Adipocyte (in vitro differentiated cells): ENCODE results near the gene EFNA2.

Experiments
- DNase-seq: peaks from one replicate; pipeline ENCODE4 v3.0.0-alpha.2; 2015; ENCODE audit warnings: low read depth
- H3K27me3 ChIP-seq: replicated peaks from 2 replicates; pipeline ENCODE4 v1.7.0; 2013; ENCODE audit warnings: mild to moderate bottlenecking, low read length, moderate library complexity; ENCODE audit not compliant: control insufficient read depth, insufficient read depth
- H3K36me3 ChIP-seq: 2 replicates; pipeline ENCODE4 v1.7.0; 2013; ENCODE audit warnings: low read length, mild to moderate bottlenecking, moderate library complexity; ENCODE audit not compliant: control insufficient read depth, insufficient read depth, severe bottlenecking
- H3K4me1 ChIP-seq: 2 replicates; pipeline ENCODE4 v1.7.0; 2013; ENCODE audit warnings: mild to moderate bottlenecking, low read length, moderate library complexity; ENCODE audit not compliant: control insufficient read depth, insufficient read depth
- H3K4me3 ChIP-seq: 2 replicates; pipeline ENCODE4 v1.7.0; 2013; ENCODE audit warnings: mild to moderate bottlenecking, low read length, moderate library complexity
- H3K9ac ChIP-seq: 2 replicates; pipeline ENCODE4 v1.7.0; 2013; ENCODE audit warnings: mild to moderate bottlenecking, low read length, moderate library complexity
- H3K9me3 ChIP-seq: 2 replicates; pipeline ENCODE4 v1.7.0; 2013; ENCODE audit warnings: mild to moderate bottlenecking, low read length, moderate library complexity; ENCODE audit not compliant: control insufficient read depth

EFNA2 gene

DNA sequence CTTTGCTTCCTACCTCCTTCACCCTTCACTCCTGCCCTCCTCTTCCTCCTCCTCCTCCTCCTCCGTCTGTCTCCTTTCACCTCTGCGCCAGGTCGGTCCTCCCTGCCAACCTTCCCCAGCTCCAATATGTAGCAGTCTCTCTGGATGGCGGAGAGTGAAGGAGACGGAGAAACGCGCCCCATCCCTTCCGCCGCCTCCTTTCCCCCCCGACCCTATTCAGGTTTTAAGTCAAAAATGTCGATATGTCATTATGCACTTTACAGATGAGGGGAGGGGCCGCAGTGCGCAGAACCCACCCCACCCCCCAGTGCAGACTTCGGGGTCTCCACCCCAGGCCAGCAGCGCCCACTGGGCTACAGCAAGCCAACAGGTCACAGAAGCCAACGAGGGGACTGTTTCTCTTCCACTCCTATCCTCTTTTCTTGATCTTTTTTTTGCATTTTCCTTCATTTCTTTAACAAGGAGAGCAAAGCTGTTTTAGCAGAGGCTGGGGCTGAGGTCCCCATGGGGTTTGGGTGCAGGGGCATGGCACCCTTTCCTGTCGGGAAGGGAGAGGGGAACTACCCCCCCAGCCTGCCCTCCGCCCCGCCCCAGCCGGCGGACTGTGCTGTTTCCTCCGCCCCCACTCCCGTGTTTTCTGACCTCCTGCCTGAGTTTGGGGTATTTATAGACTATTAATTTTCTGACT, 28.1 kb upstream of the EFNA2 start:
- peaks cover 71% of the 10 kb centered on the region for H3K4me1 ChIP-seq
- peaks cover 48% of the 10 kb centered on the region for H3K36me3 ChIP-seq
- no peaks in the 10 kb centered on the region for H3K9me3 ChIP-seq
- H3K4me3 ChIP-seq, result no peak overlapping the region
- DNase-seq, result no peak
- H3K27me3 ChIP-seq, result no peaks in the 10 kb centered on the region
- peak overlapping the region; percentile 55 for H3K9ac ChIP-seq

DNA sequence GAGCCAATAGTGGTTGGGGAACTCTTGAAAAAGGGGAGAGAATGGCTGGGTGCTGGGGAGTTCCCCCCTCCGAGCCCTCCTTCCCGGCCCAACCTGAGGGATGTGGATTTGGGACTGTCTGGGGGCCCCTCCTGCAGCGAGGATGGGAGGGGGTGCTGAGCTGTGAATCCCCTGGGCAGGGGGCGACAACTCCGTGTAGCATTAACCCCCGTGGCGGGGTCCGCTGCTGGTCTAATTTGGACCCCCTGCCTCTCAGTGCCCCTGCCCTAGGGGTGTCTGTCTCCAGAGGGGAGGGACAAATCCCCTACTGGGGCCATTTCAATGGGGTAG, 27.5 kb upstream of the EFNA2 start:
- DNase-seq, result no peak
- Histone ChIP-seq H3K9me3 (no peaks in the 10 kb centered on the region), H3K4me3 (no peak overlapping the region), H3K36me3 (peaks cover 48% of the 10 kb centered on the region), H3K4me1 (peaks cover 73% of the 10 kb centered on the region), H3K9ac (peak overlapping the region; percentile 55), H3K27me3 (no peaks in the 10 kb centered on the region)

GRCh38 chr19:1258707-1259205, 26.9 kb upstream of the EFNA2 start:
- H3K36me3 ChIP-seq, result peaks cover 48% of the 10 kb centered on the region
- peaks cover 68% of the 10 kb centered on the region for H3K4me1 ChIP-seq
- DNase-seq, result no peak
- no peaks in the 10 kb centered on the region for H3K27me3 ChIP-seq
- H3K4me3 ChIP-seq, result peak overlapping the region; percentile 15
- H3K9ac ChIP-seq, result peak overlapping the region; percentile 55
- no peaks in the 10 kb centered on the region for H3K9me3 ChIP-seq

GRCh38 chr19:1259206-1259875, 26.3 kb upstream of the EFNA2 start:
- no peaks in the 10 kb centered on the region for H3K9me3 ChIP-seq
- H3K4me1 ChIP-seq, result peaks cover 62% of the 10 kb centered on the region
- H3K27me3 ChIP-seq, result no peaks in the 10 kb centered on the region
- H3K4me3 ChIP-seq, result peak overlapping the region; percentile 15
- peak; percentile 52 for DNase-seq
- peak overlapping the region; percentile 55 for H3K9ac ChIP-seq
- peaks cover 42% of the 10 kb centered on the region for H3K36me3 ChIP-seq

DNA sequence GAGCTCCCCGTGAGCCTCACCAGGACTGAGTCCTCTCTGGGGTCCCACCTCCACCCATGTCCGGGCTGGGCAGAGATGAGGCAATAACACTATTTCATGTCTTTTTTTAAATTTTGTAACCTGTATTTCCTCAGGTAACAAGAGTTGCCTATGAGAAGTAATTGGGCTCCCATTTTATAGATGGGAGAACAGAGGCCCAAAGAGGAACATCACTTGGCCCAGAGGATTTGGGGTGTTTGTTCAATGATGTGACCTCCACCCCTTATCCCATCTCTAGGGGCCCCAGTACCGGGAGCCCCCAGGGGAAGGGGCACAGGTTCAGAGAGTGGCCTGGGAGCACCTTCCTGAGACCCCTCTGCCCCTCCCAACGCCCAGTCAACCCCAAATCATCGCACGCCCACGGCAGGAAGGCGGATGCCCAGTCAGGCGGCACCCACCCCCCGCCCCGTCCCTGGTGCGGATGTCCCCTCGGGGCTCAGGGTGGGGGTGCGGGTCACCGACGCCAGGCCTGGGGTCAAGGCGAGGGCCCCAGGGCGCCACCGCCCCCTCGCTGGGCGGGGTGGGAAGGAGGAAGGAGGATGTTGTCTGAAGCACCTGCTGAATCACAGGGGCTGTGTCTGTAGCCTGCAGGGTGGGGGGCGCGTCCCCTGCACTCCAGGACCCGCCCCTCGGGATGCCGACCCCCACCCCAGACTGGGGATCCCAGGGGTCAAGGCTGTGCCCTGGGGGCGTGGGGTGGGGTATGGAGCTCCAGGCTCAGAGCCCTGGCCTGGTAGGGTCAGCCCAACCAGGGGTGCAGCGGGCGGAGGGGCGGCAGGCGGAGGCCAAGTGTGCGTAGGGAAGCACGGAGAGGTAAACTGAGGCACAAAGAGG, 25.6 kb upstream of the EFNA2 start:
- Histone ChIP-seq H3K9ac (peak overlapping the region; percentile 55), H3K4me3 (no peak overlapping the region), H3K4me1 (peaks cover 58% of the 10 kb centered on the region), H3K9me3 (no peaks in the 10 kb centered on the region), H3K27me3 (no peaks in the 10 kb centered on the region), H3K36me3 (peaks cover 34% of the 10 kb centered on the region)
- DNase-seq, result no peak

DNA sequence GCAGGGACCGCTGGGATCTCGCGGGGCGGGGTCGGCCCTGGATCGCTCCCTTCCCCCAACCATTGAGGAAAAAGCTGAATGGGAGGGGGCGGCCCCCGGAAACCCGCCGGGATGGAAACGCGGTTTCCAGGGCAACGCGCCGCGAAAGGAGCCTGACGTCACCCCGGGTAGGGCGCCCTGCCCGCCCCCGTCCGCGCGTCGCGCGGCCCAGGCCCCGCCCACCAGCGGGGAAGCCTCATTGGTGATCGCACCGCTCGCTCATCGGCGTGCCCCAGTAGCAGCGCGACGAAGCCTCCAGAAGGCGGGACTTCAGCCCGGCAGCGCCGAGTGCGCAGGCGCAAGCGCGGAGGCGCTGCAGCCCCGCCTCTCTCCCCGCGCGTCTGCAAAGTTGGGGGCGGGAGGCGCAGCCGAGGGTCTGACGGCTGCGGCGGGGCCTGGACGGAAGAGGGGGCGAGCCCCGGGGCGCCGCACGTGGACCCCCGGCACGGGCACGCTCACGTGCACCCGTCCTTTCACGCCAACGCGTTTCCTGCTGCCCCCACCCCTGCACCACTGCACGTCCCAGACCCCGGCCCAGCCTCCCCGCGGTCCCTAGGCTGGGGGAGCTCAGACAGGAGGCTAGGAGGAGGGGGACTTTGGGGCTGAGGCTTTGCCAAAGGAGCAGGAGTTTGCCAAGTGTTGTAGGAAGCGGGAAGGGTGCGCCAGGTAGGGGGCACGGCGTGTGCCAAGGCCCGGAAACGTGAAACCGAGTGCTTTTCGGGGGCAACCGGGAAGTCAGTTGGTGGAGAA, 24.7 kb upstream of the EFNA2 start:
- no peaks in the 10 kb centered on the region for H3K9me3 ChIP-seq
- H3K4me3 ChIP-seq, result peak overlapping the region; percentile 83
- H3K36me3 ChIP-seq, result peaks cover 26% of the 10 kb centered on the region
- no peaks in the 10 kb centered on the region for H3K27me3 ChIP-seq
- peak; percentile 99 for DNase-seq
- H3K4me1 ChIP-seq, result peaks cover 56% of the 10 kb centered on the region
- peak overlapping the region; percentile 90 for H3K9ac ChIP-seq

DNA sequence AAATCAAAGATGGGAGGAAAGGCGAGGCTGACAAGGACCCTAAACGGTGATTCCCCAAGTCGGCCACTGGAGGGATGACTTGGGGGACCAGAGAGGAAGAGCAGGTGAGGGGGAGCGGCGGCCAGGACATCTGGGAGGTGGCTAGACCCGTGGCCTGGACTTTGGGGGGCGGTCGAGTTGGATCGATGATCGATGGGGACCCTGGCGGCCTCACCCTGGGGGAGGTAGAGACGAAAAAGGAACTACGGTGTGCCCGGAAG, 24.2 kb upstream of the EFNA2 start:
- Histone ChIP-seq H3K9me3 (no peaks in the 10 kb centered on the region), H3K4me1 (peaks cover 59% of the 10 kb centered on the region)
- peak; percentile 39 for DNase-seq

DNA sequence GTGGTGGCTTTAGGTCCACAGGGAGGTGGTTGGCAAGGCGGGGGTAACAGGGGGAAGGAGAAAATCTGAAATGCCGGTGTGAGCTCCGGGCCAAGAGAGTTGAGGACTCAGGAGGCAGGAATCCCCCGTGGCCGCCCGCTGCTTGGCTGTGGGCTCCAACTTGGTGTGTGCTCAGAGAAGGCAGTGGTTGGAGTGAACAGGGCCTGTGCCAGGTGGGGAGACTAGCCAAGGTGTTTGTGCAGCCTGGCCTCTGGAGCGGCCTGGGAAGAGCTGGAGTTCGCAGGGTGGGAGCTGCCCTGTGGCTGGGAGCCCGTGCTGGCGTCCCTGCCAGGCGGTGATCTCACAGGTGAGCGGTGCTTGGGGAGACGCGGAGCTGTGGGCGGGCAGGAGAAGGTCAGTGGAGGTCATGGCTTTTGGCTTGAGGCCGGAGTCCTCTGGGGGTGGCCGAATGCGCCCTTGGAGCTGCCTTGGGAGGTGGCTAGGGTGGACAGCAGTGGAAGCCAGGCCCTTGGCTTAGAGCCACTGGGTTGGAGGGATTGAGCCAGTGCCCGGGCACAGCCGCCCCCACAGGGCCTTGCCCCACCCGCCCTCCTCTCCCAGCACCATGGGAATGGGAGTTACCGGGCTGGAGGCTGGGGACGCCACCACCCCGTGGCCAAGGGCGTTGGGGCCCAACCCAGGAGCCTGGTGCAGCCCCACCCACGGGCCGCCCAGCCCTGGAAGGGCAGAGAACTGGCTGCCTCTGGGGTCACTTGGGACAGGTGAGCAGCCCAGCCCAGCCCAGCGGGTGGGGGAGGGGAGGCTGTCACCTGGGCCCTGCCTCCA, 23.7 kb upstream of the EFNA2 start:
- Histone ChIP-seq H3K9ac (peak overlapping the region; percentile 90), H3K4me3 (peak overlapping the region; percentile 83), H3K27me3 (no peaks in the 10 kb centered on the region), H3K36me3 (peaks cover 16% of the 10 kb centered on the region), H3K9me3 (no peaks in the 10 kb centered on the region), H3K4me1 (peaks cover 55% of the 10 kb centered on the region)
- peak; percentile 64 for DNase-seq

More for the DNA sequence above, 24.2 kb upstream of the EFNA2 start:
- peak overlapping the region; percentile 83 for H3K4me3 ChIP-seq
- H3K9ac ChIP-seq, result peak overlapping the region; percentile 90
- peaks cover 21% of the 10 kb centered on the region for H3K36me3 ChIP-seq
- no peaks in the 10 kb centered on the region for H3K27me3 ChIP-seq

DNA sequence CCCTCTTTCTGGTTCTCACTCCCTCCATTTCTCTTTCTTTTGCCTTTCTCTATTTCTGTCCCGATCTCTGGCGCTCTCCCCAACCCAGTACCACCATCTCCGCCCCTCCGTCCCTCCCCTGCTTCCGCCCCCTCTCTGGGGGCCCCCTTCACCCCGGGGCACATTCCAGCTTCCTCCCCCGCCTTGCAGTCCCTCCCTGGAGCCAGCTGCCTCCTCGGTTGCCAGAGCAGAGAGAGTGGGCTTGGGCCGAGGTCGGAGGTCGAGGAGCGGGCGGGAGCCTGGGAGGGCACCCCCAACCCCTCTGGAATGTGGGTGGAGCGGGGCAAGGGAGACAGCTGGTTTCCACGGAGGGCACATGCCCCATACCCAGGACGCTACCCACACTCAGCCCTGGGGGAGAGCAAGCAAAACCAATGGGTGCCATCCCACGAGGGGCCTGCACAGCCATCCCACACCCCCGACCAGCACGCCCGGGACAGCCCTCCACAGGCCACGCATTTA, 23.0 kb upstream of the EFNA2 start:
- Histone ChIP-seq H3K9ac (peak overlapping the region; percentile 90), H3K4me3 (no peak overlapping the region), H3K9me3 (no peaks in the 10 kb centered on the region), H3K36me3 (peaks cover 9% of the 10 kb centered on the region), H3K4me1 (peaks cover 55% of the 10 kb centered on the region), H3K27me3 (no peaks in the 10 kb centered on the region)
- peak; percentile 61 for DNase-seq

- no peak overlapping the region for H3K9ac ChIP-seq
- H3K9me3 ChIP-seq, result no peaks in the 10 kb centered on the region
- DNase-seq, result no peak
- peaks cover 55% of the 10 kb centered on the region for H3K4me1 ChIP-seq
- no peaks in the 10 kb centered on the region for H3K27me3 ChIP-seq
- H3K36me3 ChIP-seq, result peaks cover 4% of the 10 kb centered on the region
- H3K4me3 ChIP-seq, result no peak overlapping the region
These were observed 22.5 kb upstream of the EFNA2 start for GRCh38 chr19:1263188-1263587.
